Motor neuron (in vitro differentiated cells): Measurements from ENCODE around the gene EXOC1L. TPM values are rescaled to one million over a fixed set of nuclear protein-coding genes. Genes with fewer than 3 reads are reported as not detected.
"Not testable (repeated sequence)": the region's sequence is repeated elsewhere in the genome, so short reads cannot be mapped to it uniquely, and the experiment has no call there.

Experiments
- ATAC-seq, 8 experiments: fragments of 200-7000 bp; cut with Tn5 transposase; replicated peaks in 6 of 8; 2 replicates each; pipeline ENCODE4 v1.8.0; 2021; ENCODE audit warnings: mild to moderate bottlenecking in 8 of 8, moderate library complexity in 8 of 8
- H3K27ac ChIP-seq, 2 donors: fragments of 250-450 bp; sonication (Bioruptor Pico); 2 replicates each; pipeline ENCODE4 v1.9.0; 2021; ENCODE audit warnings: antibody characterized with exemption in 2 of 2, mild to moderate bottlenecking in 2 of 2, moderate library complexity in 1 of 2
- H3K4me1 ChIP-seq, 2 donors: fragments of 250-450 bp; sonication (Bioruptor Pico); replicated peaks in 1 of 2; 2 replicates each; pipeline ENCODE4 v1.6.1; 2021; ENCODE audit warnings: antibody characterized with exemption in 2 of 2, mild to moderate bottlenecking in 2 of 2, moderate library complexity in 1 of 2
- H3K4me3 ChIP-seq, 5 donors: fragments of 250-450 bp; sonication (Bioruptor Pico); 2 replicates each; pipeline ENCODE4 v1.9.0; 2021; ENCODE audit warnings: antibody characterized with exemption in 5 of 5, mild to moderate bottlenecking in 5 of 5, moderate library complexity in 4 of 5
- WGBS, 10 experiments: fragments of 450-650 bp; shearing (Covaris generic); methylation state at CpG; one replicate each; pipeline ENCODE4 v1.0.0; 2022; 5-methylcytosine and 5-hydroxymethylcytosine counted together
- in situ Hi-C, 9 experiments: fragments of 400-800 bp; cut with MboI; loops; one replicate each; pipeline ENCODE4 v1.15.0; 2021; ENCODE audit warnings: low sequenced_read_pairs in 9 of 9, low pct_unique_long_range_greater_than_20kb in 2 of 9; ENCODE audit not compliant: unreplicated experiment in 9 of 9
- total RNA-seq, 8 experiments: library from RNA; unstranded; fragments of 300-600 nt; gene quantifications; 2 replicates each; pipeline versions ENCODE4 v1.2.3 to v1.2.4, GENCODE V29; 2022

EXOC1L gene
- total RNA-seq, 8 experiments from 2014 or later, result 0.66 to 1.9 TPM; not detected in 6

DNA sequence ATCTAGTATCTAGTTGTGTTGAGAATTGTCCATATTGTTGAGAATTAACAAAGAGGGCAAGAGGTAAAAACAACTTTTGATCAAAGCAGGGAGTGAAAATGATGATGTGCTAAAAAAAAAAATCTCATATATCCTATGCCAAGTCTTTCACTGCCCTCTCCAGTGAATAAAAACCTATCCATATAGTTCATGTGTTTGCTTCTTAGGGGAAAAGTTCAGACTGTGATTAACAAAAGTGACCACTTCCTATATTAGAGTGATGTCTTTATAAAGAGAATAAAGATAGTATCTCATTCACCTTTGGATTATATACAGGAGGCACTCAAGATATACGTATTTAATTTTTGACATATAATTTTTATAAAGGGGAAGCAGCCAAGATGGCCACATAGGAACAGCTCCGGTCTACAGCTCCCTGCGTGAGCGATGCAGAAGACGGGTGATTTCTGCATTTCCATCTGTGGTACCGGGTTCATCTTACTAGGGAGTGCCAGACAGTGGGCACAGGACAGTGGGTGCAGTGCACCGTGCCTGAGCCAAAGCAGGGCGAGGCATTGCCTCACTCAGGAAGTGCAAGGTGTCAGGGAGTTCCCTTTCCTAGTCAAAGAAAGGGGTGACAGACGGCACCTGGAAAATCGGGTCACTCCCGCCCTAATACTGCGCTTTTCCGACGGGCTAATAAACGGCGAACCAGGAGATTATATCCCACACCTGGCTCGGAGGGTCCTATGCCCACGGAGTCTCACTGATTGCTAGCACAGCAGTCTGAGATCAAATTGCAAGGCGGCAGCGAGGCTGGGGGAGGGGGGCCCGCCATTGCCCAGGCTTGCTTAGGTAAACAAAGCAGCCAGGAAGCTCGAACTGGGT is 22.0 kb downstream of the EXOC1L start:
- Histone ChIP-seq H3K4me3 (peak overlapping the region in 1 of 5 donors; percentile 19), H3K27ac (peak overlapping the region in 1 of 2 donors; percentile 72)
- in situ Hi-C loops, ATAC-seq, H3K4me1 ChIP-seq: not testable (repeated sequence)
- WGBS, 10 experiments, result 39 to 100% (median 70%) methylated on average over 1 to 7 of the region's 22 CpGs; no CpG with 5 or more reads in 1 of the 10 experiments

DNA sequence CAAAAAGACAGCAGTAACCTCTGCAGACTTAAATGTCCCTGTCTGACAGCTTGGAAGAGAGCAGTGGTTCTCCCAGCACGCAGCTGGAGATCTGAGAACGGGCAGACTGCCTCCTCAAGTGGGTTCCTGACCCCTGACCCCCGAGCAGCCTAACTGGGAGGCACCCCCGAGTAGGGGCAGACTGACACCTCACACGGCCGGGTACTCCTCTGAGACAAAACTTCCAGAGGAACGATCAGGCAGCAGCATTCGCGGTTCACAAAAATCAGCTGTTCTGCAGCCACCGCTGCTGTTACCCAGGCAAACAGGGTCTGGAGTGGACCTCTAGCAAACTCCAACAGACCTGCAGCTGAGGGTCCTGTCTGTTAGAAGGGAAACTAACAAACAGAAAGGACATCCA is 22.7 kb downstream of the EXOC1L start:
- 76% methylated on average over 3 of the region's 10 CpGs; no CpG with 5 or more reads in 9 of the 10 experiments for whole genome bisulfite sequencing, 10 experiments
- H3K27ac ChIP-seq, H3K4me1 ChIP-seq, ATAC-seq, in situ Hi-C loops: not testable (repeated sequence)
- peak overlapping the region in 1 of 5 donors; percentile 16 for H3K4me3 ChIP-seq

DNA sequence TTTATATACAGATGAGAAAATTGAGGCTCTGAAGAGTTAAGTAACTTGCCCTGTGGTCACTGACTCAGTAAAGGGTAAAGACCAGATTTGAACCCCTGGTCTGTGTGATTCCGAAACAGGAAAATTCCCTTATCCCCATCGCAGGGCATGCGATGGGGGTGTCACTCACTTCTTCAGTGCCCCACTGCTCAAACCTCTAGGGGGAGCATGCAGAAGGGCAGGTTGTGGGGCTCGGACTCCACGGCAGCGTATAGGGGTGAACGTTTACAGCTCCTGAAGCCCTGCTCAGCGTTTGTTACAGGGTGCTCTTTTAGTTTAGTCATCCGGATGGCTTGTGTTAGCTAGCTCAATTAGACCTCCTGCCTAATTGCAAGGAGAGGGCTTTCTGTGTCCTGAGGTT is 30.1 kb downstream of the EXOC1L start:
- no peak overlapping the region for H3K4me3 ChIP-seq
- in situ Hi-C loops, result no loop called here
- no peak for ATAC-seq
- no peak overlapping the region for H3K27ac ChIP-seq
- peaks cover 5 to 6% of the 10 kb centered on the region in 2 donors for H3K4me1 ChIP-seq
- 21 to 90% (median 73%) methylated on average over 2 to 8 of the region's 9 CpGs; no CpG with 5 or more reads in 3 of the 10 experiments for WGBS, 10 experiments

DNA sequence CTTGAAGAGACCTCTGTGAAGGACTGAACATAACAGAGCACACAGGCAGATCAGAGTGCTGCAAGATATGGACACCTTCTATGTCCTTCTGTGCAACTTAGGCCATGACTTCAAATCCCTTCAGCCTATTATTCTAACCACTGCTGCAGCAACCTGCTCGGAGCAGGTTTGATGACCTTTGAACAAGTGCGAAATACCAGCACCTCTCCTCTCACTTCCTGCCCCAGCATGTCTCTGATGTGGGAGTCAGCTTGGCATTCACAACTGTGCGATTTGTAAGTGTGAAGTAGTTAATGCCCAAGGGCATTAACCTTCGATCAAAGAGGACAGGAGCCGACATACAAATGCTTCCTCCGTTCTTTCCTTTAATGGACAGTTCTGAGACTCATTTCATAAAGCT is 32.3 kb downstream of the EXOC1L start:
- peaks cover 9 to 12% of the 10 kb centered on the region in 2 donors for H3K4me1 ChIP-seq
- no peak overlapping the region for H3K4me3 ChIP-seq
- 40 to 100% (median 93%) methylated on average over 2 to 6 of the region's 6 CpGs; no CpG with 5 or more reads in 3 of the 10 experiments for whole genome bisulfite sequencing, 10 experiments
- in situ Hi-C loops, result no loop called here
- no peak for ATAC-seq
- H3K27ac ChIP-seq, result no peak overlapping the region

- Histone ChIP-seq H3K27ac (peak within 1 kb of the TSS; percentile 65 to 82), H3K4me1 (peaks cover 9 to 12% of the 10 kb centered on the region in 2 donors), H3K4me3 (peak within 1 kb of the TSS; percentile 72 to 95 (median 86))
- peak; percentile 97 to 99 (median 98) for ATAC-seq
- 0 to 3% (median 0%) methylated on average over 1 to 8 of the region's 50 CpGs; no CpG with 5 or more reads in 3 of the 10 experiments for WGBS, 10 experiments
- in situ Hi-C loops, result no loop called here
Measured at GRCh38 chr4:55853484-55854046, 34.0 kb downstream of the EXOC1L start, which contains the start of gene EXOC1. EXOC1 (plus strand) TSS chr4:55853648; CDS start chr4:55858324, 4,676 bp downstream.

DNA sequence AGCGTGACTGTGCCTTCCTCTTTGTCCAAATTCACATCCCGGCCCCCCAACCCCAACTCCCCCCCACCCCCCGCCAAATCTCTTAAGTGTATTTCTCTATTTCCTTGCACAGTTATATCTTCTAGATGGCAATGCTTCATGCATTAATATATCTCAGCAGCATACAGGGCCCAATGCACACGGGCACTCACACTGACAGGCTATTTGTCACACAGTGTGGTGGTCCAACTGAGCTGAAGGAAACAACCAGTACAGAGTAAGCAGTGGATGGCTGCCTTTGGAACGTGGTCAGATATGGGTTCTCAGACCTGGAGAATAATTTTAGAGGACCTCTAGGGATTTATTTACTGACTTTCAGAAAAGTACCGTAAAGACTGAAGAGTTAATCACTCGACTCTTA is 34.5 kb downstream of the EXOC1L start:
- 7 to 80% (median 23%) methylated on average over 1 to 5 of the region's 7 CpGs; no CpG with 5 or more reads in 4 of the 10 experiments for WGBS, 10 experiments
- H3K4me1 ChIP-seq, result peaks cover 9 to 12% of the 10 kb centered on the region in 2 donors
- in situ Hi-C loops, result no loop called here
- ATAC-seq, result peak in 7 of 8 experiments; percentile 2 to 23 (median 6)
- peak overlapping the region; percentile 65 to 82 for H3K27ac ChIP-seq
- peak overlapping the region; percentile 72 to 95 (median 86) for H3K4me3 ChIP-seq

DNA sequence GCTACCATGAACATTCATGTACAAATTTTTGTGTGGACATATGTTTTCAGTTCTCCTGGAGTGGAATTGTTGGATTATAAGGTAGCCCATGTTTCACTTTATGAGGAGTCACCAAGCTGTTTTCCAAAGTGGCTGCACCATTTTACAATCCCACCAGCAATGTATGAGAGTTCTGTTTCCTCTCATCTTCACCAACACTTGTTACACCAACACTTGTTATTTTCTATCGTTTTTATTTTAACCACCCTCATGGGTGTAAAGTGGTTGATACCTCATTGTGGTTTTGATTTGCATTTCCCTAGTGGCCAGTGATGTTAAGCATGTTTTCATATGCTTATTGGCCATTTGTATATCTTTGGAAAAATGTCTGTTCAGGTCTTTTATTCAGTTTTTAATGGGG is 38.0 kb downstream of the EXOC1L start:
- Histone ChIP-seq H3K4me1 (peaks cover 9 to 12% of the 10 kb centered on the region in 2 donors), H3K4me3 (no peak overlapping the region), H3K27ac (no peak overlapping the region)
- WGBS, 10 experiments, result 89 to 100% (median 100%) methylated on average over 1 of the region's 1 CpG; no CpG with 5 or more reads in 3 of the 10 experiments
- in situ Hi-C loops, result no loop called here
- no peak for ATAC-seq

DNA sequence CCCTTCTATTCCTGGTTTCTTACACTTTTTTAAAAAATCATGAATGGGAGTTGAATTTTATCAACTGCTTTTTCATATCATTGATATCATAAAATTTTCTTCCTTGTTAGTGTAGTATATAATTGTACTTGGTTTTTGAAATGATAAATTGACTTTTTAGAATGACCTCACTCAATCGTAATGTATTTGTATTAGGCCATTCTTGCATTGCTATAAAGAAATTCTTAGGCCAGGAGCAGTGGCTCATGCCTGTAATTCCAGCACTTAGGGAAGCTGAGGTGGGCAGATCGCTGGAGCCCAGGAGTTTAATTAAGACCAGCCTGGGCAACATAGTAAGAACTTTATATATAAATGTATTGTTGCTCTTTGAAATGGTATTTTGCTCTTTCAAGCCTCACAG is 40.1 kb downstream of the EXOC1L start:
- Histone ChIP-seq H3K4me3 (no peak overlapping the region), H3K4me1 (peaks cover 5 to 6% of the 10 kb centered on the region in 2 donors), H3K27ac (no peak overlapping the region)
- WGBS, 10 experiments, result 76 to 100% (median 100%) methylated on average over 1 to 2 of the region's 2 CpGs; no CpG with 5 or more reads in 2 of the 10 experiments
- ATAC-seq, result no peak
- in situ Hi-C loops, result no loop called here

DNA sequence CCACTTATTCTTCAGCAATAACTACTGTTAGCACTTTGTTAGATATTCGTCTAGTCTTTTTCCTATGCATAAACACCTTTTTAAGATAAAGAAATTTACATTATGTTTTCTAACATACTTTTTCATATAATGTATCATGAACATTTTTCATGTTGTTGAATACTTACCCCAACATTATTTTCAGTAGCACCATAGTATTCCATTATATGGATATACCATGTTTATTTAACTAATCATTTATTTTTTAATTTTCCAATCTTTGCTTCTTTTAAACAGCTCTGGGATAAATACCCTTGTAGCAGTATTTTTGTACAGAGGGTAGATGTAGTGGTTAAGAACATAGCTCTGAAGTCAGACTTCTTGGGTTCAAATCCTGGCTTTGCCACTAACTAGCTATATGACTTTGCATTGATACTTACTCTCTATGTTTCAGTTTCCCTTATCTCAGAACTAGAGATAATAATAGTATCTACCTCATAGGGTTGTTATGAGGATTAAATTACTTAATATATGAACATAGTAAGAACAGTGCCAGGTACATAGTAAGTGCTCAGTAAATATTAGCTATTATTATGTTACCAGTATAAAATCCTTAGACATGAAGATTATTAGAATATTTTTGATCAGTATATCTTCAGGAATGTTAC is 45.1 kb downstream of the EXOC1L start:
- H3K4me3 ChIP-seq, result no peak overlapping the region
- in situ Hi-C loops, result no loop called here
- no peak for ATAC-seq
- H3K27ac ChIP-seq, result no peak overlapping the region
- 80 to 100% (median 100%) methylated on average over 1 of the region's 1 CpG; no CpG with 5 or more reads in 1 of the 10 experiments for WGBS, 10 experiments
- H3K4me1 ChIP-seq, result no peaks in the 10 kb centered on the region

GRCh38 chr4:55865228-55865806 is 45.7 kb downstream of the EXOC1L start:
- Histone ChIP-seq H3K4me3 (no peak overlapping the region), H3K27ac (no peak overlapping the region), H3K4me1 (no peaks in the 10 kb centered on the region)
- in situ Hi-C loops, result no loop called here
- ATAC-seq, result peak in 2 of 8 experiments; percentile 48 to 61
- WGBS, 10 experiments, result 3 to 100% (median 62%) methylated on average over 1 to 2 of the region's 2 CpGs; no CpG with 5 or more reads in 3 of the 10 experiments

DNA sequence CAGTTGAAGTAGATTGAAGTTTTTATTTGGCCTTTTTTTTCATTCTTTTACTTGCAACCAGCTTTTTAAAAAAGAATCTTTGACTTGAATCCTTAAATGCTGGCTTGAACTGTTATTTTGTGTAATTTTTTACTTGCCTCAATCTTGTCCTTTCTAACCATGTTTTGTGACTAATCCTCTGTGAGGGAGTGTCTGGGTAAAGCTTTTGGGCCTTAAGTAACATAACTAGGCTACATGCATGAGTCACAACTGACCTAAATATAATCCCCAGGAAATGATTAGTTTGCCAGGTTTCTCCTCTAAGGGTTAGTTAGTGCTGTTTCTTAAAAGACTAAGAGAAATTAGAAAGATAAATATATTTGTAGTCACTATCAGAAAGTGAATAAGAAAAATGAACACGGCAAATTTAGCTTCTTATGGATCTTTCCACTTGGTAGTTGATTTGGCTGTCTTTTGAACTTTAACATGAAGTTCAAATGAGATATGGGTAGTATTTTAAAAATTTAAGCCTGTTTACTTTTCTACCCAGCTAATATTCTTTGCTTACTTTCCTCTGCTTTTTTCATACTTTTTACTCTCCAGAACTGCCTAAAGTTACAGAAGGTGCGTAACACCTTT is 46.8 kb downstream of the EXOC1L start:
- no peak overlapping the region for H3K27ac ChIP-seq
- peak in 3 of 8 experiments; percentile 30 to 85 (median 85) for ATAC-seq
- H3K4me3 ChIP-seq, result no peak overlapping the region
- WGBS, 10 experiments, result 14 to 100% (median 81%) methylated on average over 1 to 2 of the region's 2 CpGs
- no peaks in the 10 kb centered on the region for H3K4me1 ChIP-seq
- in situ Hi-C loops, result no loop called here

GRCh38 chr4:55866973-55867574 is 47.5 kb downstream of the EXOC1L start:
- peak in 7 of 8 experiments; percentile 44 to 80 (median 61) for ATAC-seq
- H3K27ac ChIP-seq, result no peak overlapping the region
- 0 to 40% (median 15%) methylated on average over 1 to 4 of the region's 4 CpGs for WGBS, 10 experiments
- no peaks in the 10 kb centered on the region for H3K4me1 ChIP-seq
- no peak overlapping the region for H3K4me3 ChIP-seq
- in situ Hi-C loops, result no loop called here
